Liver (tissue), 3 donors: ENCODE results near the gene VSIG4.

Source experiments
- EGR1 ChIP-seq, 2 donors: IDR thresholded peaks; 2 replicates each; pipeline ENCODE4 v1.6.1; 2016 to 2018; ENCODE audit warnings: antibody characterized with exemption in 2 of 2, low read depth in 2 of 2
- FOXA1 ChIP-seq: IDR thresholded peaks from 2 replicates; pipeline ENCODE4 v1.6.1; 2016; ENCODE audit warnings: antibody characterized with exemption
- GABPA ChIP-seq, 2 donors: IDR thresholded peaks in 1 of 2; conservative IDR thresholded peaks in 1 of 2; 2 replicates each; pipeline ENCODE4 v1.6.1; 2016; ENCODE audit warnings: antibody characterized with exemption in 2 of 2, mild to moderate bottlenecking in 1 of 2, moderate library complexity in 1 of 2
- HNF4G ChIP-seq: IDR thresholded peaks from 2 replicates; pipeline ENCODE4 v1.6.1; 2016; ENCODE audit warnings: antibody characterized with exemption
- MAX ChIP-seq: IDR thresholded peaks from 2 replicates; pipeline ENCODE4 v1.6.1; 2016; ENCODE audit warnings: antibody characterized with exemption
- RAD21 ChIP-seq, 2 donors: IDR thresholded peaks; 2 replicates each; pipeline ENCODE4 v1.6.1; 2016; ENCODE audit warnings: antibody characterized with exemption in 2 of 2, mild to moderate bottlenecking in 2 of 2
- SP1 ChIP-seq: IDR thresholded peaks from 2 replicates; pipeline ENCODE4 v1.6.1; 2018; ENCODE audit warnings: antibody characterized with exemption, mild to moderate bottlenecking
- TAF1 ChIP-seq: conservative IDR thresholded peaks from 2 replicates; pipeline ENCODE4 v1.6.1; 2016; ENCODE audit warnings: antibody characterized with exemption, mild to moderate bottlenecking
- YY1 ChIP-seq: IDR thresholded peaks from 2 replicates; pipeline ENCODE4 v1.6.1; 2016; ENCODE audit warnings: antibody characterized with exemption, mild to moderate bottlenecking
- TF ChIP-seq, protein P1 (sequence below): fragments of 150-350 bp; IDR thresholded peaks from 2 replicates; pipeline ENCODE4 v1.5.1; 2017; ENCODE audit warnings: improper control_type of control experiment, low read depth, low read length; ENCODE audit not compliant: missing input control
- TF ChIP-seq, protein P2 (sequence below): IDR thresholded peaks from 2 replicates; pipeline ENCODE4 v1.6.1; 2016; ENCODE audit warnings: antibody characterized with exemption
- TF ChIP-seq, protein P3 (sequence below): IDR thresholded peaks from 2 replicates; pipeline ENCODE4 v1.6.1; 2016; ENCODE audit warnings: antibody characterized with exemption, mild to moderate bottlenecking
- donor health status: healthy.
- donor health status: healthy.

GRCh38 chrX:66004928-66005829, 34.7 kb downstream of the VSIG4 start:
- TF ChIP-seq, protein P1, sequence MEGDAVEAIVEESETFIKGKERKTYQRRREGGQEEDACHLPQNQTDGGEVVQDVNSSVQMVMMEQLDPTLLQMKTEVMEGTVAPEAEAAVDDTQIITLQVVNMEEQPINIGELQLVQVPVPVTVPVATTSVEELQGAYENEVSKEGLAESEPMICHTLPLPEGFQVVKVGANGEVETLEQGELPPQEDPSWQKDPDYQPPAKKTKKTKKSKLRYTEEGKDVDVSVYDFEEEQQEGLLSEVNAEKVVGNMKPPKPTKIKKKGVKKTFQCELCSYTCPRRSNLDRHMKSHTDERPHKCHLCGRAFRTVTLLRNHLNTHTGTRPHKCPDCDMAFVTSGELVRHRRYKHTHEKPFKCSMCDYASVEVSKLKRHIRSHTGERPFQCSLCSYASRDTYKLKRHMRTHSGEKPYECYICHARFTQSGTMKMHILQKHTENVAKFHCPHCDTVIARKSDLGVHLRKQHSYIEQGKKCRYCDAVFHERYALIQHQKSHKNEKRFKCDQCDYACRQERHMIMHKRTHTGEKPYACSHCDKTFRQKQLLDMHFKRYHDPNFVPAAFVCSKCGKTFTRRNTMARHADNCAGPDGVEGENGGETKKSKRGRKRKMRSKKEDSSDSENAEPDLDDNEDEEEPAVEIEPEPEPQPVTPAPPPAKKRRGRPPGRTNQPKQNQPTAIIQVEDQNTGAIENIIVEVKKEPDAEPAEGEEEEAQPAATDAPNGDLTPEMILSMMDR, result no peak
- TF ChIP-seq TAF1 (no peak), YY1 (no peak), GABPA (IDR thresholded peaks at IDR 0.05 in 1 of 2, conservative IDR thresholded peaks at IDR 0.05 in 1 of 2) (no peak), RAD21 (IDR thresholded peaks at IDR 0.05) (no peak), FOXA1 (no peak), EGR1 (IDR thresholded peaks at IDR 0.05; ENCODE audit: low read depth in 2 of 2) (no peak), MAX (no peak), SP1 (no peak), HNF4G (no peak)
- TF ChIP-seq, protein P2, sequence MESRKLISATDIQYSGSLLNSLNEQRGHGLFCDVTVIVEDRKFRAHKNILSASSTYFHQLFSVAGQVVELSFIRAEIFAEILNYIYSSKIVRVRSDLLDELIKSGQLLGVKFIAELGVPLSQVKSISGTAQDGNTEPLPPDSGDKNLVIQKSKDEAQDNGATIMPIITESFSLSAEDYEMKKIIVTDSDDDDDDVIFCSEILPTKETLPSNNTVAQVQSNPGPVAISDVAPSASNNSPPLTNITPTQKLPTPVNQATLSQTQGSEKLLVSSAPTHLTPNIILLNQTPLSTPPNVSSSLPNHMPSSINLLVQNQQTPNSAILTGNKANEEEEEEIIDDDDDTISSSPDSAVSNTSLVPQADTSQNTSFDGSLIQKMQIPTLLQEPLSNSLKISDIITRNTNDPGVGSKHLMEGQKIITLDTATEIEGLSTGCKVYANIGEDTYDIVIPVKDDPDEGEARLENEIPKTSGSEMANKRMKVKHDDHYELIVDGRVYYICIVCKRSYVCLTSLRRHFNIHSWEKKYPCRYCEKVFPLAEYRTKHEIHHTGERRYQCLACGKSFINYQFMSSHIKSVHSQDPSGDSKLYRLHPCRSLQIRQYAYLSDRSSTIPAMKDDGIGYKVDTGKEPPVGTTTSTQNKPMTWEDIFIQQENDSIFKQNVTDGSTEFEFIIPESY, result no peak
- TF ChIP-seq, protein P3, sequence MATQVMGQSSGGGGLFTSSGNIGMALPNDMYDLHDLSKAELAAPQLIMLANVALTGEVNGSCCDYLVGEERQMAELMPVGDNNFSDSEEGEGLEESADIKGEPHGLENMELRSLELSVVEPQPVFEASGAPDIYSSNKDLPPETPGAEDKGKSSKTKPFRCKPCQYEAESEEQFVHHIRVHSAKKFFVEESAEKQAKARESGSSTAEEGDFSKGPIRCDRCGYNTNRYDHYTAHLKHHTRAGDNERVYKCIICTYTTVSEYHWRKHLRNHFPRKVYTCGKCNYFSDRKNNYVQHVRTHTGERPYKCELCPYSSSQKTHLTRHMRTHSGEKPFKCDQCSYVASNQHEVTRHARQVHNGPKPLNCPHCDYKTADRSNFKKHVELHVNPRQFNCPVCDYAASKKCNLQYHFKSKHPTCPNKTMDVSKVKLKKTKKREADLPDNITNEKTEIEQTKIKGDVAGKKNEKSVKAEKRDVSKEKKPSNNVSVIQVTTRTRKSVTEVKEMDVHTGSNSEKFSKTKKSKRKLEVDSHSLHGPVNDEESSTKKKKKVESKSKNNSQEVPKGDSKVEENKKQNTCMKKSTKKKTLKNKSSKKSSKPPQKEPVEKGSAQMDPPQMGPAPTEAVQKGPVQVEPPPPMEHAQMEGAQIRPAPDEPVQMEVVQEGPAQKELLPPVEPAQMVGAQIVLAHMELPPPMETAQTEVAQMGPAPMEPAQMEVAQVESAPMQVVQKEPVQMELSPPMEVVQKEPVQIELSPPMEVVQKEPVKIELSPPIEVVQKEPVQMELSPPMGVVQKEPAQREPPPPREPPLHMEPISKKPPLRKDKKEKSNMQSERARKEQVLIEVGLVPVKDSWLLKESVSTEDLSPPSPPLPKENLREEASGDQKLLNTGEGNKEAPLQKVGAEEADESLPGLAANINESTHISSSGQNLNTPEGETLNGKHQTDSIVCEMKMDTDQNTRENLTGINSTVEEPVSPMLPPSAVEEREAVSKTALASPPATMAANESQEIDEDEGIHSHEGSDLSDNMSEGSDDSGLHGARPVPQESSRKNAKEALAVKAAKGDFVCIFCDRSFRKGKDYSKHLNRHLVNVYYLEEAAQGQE, result no peak
